GM21447 (cell line): ENCODE results near the gene SLC22A3.
A peak's percentile ranks its signal among the peaks of the same experiment; 100 is the strongest.
"Not testable (repeated sequence)": the region's sequence is repeated elsewhere in the genome, so short reads cannot be mapped to it uniquely, and the experiment has no call there.

Experiments
- ATAC-seq: cut with Tn5 transposase; IDR thresholded peaks from one replicate; pipeline ENCODE4 v1.9.1; 2021; ENCODE audit not compliant: unreplicated experiment

Gene SLC22A3

DNA sequence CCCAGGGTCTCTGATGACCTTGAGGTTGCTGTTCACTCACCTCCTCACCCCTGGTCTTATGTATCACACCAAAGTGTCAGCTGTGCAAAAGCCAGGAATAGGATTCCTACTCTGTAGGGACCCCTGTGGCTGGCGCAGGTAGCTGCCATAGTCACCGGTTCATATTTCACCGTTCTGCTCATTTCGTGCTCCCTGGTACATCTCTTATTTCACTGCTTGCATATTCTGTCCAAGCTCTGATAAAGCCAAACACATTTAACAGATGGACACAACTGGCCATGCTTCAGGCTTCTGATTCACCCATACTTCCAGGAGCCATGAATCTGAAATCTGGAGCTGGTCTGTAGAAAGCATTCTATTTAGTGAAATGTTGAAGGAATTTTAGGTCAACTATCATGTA, 20.5 kb downstream of the SLC22A3 start:
- ATAC-seq: no peak

- not testable (repeated sequence) for ATAC-seq
These were observed 25.4 kb downstream of the SLC22A3 start for GRCh38 chr6:160373601-160374000.

- ATAC-seq: no peak
These were observed 26.8 kb downstream of the SLC22A3 start for GRCh38 chr6:160374836-160375560.

GRCh38 chr6:160375561-160375949, 27.4 kb downstream of the SLC22A3 start:
- no peak for ATAC-seq

DNA sequence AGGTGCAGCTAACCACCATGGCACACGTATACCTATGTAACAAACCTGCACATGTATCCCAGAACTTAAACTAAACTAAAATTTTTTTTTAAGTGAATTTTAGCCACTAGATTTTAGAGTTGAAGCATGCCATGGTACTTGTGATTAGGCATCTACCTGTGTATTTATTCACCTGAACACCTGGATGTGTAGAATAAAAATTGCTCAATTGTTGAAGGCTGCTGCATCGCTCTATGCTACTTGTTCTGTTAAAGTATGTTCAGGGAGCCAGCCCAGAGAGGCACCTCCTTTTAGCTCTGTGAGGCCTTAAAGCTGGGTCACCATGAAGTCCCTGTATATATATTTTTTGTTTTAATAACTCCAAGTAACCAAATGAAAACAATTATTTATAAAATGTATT, 28.3 kb downstream of the SLC22A3 start:
- no peak for ATAC-seq

DNA sequence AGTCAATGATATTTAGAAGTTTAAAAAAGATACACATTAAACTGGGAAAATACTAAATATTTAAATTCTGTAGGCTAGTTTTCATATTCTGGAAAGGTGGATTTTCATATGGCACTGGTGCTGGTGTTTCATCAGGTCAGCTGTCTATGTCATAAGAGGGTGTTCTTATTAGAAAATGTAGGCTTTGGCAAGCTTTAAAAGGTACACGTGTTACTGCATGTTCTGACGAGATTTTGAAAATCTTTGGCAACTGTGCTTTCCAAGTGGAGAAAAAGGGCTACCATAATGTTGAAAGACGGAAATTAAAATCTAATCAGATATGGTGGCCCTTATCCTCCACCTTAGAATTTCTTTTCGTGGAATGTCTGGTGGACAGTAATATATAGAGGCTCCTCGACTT, 30.0 kb downstream of the SLC22A3 start:
- no peak for ATAC-seq

DNA sequence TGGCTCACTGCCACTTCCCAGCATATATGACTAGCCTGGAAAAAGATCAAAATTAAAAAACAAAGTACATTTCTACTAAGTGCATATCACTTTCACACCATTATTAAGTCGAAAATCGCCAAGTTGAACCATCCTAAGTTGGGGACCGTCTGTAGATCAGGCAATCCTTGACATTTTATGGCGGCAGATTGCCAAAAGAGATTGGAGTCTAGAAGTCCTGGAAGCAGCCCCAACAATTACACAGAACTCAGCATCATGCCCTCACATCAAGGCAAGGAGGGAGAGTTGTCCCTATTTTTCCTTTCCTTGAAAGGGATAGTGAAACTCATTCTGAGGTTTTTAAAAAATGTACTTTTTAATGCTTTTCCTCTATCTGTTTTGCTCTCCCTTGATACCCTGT, 30.7 kb downstream of the SLC22A3 start:
- no peak for ATAC-seq

- no peak for ATAC-seq
These were observed 31.3 kb downstream of the SLC22A3 start for GRCh38 chr6:160379466-160379865.

DNA sequence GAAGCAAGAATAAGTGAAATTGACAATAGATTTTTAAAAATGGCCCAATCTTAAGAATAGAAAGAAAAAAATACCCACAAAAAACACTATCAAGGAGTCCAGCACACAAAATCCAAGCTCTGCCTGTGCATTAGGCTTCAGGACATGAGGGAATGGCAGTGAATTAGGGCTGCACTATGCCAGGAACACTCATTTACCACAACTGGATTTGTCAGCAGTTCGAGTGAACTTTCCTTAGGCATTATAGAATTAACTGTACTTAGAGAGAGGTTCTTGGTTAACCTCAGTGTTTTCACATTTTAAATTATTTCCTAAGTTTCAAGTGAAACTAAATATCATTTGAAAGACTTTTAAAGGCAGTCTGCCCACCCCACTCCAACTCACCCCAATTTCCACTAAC, 34.8 kb downstream of the SLC22A3 start:
- no peak for ATAC-seq

DNA sequence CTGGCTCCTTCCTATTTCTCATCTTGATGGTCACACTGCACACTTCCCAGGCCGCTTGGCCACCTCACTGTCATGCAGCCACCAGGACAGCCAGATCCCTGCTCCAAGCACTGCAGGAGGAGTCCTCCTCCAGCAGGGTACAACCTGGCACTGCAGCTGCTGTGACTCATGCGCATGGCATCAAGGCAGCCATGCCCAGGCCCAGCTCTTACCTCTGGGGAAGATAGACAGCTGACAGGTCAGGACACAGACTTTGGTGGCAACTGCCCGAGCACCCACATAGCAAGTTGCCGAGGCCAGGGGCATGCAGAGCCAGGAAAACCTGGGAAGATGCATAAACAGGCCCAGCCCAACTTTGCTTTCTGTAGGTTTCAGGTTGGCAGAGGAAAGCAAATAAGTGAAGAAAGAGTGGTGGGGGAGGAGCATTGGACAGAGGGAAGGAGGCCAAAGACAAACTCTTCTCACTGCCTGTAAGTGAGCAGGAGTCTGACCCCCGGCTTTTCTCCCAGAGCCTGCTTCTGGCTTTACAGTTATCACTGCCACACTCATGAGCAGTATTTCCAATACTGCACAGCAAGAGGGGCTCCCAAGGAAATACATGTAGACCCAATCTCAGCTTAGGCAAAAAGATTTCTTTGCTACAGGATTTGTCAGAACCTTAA, 38.8 kb downstream of the SLC22A3 start:
- no peak for ATAC-seq

DNA sequence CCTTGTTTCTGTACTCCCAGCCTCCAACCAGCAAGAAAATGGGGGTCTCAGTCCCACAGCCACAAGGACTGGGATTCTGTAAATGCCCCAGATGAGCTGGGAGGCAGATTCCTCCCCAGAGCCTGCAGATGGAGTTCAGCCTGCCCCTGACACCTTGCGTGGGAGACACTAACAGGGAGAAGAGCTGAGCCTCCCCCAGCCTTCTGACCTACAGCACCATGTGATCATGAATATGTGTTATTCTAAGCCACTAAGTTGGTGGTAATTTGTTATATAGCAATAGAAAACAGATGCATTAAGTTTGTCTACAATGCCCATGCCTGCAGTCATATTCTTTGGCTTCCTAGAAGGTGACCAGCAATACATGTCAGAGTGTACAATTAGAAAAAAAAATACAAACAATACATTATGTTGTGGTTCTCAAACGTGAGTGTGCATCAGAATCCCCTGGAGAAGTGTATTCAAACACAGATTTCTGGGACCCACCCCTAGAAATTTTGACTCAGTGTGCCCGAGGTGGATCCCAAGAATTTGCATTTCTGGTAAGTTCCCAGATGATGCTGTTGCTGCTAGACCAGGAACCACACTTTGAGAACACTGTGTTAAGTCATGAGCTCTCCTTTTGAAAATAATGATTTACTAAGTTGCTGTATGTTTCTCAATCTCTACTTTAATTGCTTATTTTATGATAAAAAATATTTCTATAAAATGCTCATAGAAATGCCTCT, 39.9 kb downstream of the SLC22A3 start:
- ATAC-seq: no peak

DNA sequence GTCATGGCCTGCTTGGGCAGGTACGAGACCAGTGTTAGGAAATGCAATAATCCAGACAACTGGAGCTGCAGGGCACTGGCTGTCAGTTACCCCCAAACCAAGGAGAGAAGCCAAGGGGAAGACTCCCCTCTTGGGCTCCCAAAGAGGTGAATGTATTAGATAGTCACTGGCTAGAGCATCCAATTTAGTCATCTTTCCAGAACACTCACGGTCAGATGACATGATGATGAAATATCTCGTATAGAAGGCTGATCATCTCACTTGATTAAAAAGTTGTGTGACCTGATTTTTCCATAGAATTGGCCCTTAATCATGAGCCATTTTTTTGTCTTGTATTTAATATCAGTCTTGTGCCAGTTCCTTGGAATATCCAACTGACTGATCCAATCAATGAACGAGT, 40.7 kb downstream of the SLC22A3 start:
- ATAC-seq: no peak

GRCh38 chr6:160391419-160392116, 43.4 kb downstream of the SLC22A3 start:
- no peak for ATAC-seq

GRCh38 chr6:160393442-160393841, 45.3 kb downstream of the SLC22A3 start:
- ATAC-seq: not testable (repeated sequence)

DNA sequence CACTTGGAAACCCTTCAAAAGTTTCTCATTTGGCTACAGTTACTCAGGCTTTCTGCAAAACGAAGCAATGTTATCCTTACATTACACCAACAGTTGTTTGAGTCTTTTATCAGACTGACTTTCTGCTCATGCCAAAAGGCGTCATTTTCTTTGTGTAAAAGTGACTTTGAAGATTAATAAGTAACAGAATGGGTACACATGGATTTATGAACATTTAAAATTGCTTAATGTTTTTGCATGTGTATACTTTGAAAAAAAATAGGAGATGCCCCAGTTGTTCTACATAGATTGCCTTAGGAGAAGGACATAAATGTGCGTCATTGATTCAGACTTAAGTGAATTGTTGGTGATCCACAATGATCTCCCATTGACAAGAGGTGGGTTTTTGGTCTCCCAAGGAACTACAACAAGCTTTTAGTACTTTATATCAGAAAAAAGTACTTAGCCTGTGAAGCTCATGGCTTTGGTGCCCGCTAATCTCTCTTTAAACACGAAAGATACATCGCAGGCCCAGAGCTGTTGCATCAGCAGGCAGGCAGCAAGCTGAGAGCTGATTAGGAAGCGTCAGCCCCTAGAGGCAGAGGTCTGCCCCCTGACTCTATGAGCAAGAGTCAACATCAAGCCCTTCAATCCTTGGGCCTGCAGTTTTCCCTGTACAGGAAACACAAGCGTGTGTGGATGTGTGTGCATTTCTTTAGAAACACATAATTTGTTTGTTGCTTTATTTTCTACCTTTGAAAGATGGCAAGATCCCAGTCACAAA, 45.9 kb downstream of the SLC22A3 start:
- ATAC-seq: no peak

DNA sequence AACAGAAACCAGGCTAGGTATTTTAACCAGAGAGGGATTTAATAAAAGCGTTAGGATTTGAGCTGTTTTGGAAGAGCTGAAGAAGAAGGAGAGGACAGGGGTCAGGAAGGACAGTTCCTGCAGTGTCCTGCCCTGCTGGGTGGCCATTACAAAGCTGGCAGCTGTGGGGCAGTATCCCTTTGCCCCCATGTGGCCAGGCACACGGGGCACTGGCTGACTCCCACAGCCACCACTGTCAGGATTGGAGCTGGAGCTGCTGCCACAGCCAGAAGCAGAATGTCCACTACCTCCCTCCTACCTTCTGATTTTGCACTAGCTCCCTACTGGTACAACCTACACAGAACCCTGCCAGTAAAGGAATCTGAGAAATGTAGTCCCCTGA, 46.5 kb downstream of the SLC22A3 start:
- no peak for ATAC-seq

- no peak for ATAC-seq
These were observed 47.0 kb downstream of the SLC22A3 start for GRCh38 chr6:160395187-160395586.

DNA sequence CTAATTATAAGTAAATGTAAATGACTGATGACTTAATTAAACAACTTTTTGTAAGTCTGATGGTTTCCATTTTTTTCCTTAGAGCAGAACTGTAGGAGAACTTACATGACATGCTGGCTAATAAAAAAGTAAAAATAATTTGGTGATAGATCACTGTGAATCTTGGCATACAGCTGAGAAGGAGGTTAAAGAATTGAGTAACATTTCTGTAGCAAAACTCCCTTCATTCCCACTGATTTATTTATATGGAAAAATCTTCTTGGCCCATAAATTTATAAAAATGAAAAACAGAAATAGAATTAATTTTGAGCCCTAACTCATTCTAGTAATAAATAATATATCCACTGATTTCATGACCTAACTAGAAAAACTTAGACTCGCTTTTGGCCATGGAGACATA, 48.1 kb downstream of the SLC22A3 start:
- no peak for ATAC-seq

- peak; percentile 100 for ATAC-seq
These were observed 50.6 kb downstream of the SLC22A3 start for GRCh38 chr6:160398674-160399271.

DNA sequence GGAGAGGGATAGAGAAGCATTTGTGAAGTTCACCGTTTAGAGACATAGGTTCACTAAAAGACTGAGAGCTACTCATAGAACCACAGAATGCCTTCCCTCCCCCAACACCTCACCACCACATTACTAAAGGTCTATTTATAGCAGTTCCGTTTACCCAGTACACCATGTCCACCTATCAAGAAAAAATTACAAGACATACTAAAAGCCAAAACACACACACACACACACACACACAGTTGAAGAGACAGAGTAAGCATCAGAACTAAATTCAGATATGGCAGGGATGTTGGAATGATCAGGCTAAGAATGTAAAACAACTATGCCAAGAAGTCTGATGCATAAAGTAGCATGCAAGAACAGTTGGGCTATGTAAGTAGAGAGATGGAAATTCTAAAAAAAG, 52.3 kb downstream of the SLC22A3 start:
- no peak for ATAC-seq
